OCI-M1 (cell line): ENCODE results near the gene MUC6.

Source experiments
- DNase-seq: peaks from one replicate; lab custom pipeline; 2025; lab: John Stamatoyannopoulos, UW

The MUC6 gene

DNA sequence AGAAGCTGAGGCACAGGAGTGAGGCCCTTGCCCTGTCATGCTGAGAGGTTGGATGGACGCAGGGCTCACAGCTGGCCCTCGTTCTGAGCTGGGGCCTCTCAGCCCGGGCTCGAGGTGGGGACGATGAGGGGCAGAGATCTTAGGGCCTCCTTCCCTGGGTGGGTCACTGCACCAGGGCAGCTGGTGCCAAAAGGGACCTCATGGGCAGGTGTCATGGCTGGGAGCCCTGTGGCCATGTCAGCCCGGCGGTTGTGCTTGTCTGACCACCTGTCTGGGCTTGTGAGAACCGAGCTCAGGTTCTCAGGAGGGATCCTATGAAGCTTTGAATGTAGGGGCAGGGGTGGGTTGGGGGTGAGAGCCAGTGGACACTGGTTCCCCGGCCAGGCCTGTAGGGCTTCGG is 1.8 kb upstream of the MUC6 start:
- no peak for DNase-seq

- no peak for DNase-seq
Measured at GRCh38 chr11:1037506-1038055, 1.1 kb upstream of the MUC6 start.

DNA sequence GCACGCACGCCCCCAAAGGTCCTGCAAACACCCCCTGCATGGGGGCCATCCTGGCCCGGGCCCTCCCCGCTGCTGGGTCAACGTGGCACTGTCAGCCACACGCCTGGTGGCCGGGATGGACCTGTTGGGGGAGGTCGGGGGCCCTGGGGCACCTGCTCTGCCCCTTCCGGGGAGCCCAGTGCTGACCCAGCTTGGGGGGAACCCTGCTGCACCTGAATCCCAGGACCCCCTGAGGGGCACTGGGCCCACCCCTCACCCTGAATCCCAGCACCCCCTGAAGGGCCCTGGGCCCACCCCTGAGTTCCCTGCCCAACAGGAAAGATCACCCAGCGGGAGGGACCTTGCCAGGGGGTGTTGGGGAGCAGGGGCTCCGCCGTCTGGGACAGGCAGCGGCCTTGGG is 413 bp upstream of the MUC6 start:
- no peak for DNase-seq

DNA sequence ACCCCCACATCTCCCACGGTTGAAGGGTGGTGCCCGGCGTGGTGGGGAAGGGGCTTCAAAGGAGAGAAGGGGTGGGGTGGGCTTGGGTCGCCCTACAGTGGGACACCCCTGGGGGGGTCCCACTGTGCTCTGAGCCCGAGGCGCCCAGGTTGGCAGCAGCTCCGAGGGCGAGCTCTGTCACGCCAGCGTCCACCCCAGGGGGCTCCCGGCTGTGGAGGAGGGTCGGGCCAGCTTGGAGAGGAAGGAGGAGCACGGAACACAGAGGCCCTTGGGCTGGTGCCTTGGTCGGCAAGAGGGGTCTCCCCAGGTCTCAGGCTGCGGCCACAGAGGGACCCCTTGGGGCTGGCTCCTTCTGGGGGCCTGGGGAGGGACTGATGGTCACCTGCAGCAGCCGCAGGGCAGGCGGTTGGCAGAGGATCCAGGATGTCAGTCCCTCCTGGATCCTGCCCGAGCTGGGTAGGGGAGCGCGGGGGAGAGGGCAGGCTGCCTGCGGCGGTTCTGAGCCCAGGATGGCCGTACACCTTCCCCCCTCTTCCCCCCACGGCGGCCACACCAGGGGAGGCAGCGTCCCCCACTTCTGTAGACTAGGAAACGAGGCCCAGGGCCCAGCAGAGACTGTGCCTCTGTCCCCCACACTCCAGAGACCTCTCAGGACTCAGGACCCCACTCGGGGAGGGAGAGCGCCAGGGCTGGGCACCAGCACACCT is 788 bp downstream of the MUC6 start:
- DNase-seq: no peak

DNA sequence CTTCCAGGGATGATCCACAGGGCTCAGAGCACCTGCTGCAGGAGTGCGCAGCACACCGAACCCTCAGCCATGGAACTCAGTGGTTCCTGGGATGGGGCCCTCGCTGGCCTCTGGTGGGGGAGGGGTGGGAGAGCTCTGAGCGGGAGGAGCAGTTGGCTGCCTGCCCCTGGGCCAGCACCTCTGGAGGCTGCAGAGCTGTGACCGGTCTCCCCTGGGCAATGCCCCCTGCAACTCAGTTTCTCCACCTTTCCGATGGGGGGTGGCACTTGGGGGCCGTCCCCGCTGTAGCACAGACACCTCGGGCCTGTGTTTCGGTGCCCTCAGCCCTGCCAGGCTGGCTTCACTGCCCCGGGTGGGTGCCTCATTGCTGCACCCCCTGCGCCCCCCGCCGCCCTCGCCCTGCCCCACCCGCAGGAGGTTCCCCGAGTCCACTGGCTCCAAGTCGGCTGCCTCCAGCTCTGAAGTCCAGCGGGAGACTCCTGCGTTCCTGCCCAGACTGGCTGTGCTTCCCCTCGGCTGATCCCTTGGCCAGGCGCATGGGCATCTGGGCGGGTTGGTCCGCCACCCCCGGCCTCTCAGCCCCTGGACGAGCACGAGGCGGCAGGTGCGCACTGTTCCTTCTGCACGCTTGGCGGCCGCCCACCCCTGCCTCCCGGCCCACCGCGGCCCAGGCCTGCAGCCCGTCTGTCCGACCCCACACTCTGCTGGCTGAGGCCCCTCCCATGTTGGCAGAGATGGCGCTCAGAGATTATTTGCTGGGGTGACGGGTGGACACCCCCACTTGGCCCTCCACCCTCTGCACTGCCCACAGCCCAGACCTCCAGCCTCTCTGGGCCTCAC is 1.8 kb downstream of the MUC6 start:
- DNase-seq: no peak

DNA sequence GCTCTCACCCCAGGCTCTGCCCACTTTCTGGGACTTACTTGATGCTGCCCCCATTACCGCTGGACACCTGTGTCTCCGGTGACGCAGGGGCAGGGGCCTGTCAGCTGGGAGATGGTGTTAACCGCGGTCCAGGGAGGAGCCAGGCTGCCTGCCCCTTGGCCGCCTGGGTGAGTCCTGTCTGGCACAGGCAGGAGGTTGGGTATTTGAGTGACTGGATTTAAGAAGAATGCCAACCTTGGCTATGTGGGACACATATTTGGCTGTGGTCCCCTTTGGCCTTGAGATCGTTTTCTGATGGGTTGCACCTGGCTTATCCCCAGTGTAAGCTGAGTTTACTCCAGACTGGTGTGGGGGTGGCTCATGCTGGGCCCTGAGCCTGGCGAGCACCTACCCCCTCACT is 2.5 kb downstream of the MUC6 start:
- no peak for DNase-seq

DNA sequence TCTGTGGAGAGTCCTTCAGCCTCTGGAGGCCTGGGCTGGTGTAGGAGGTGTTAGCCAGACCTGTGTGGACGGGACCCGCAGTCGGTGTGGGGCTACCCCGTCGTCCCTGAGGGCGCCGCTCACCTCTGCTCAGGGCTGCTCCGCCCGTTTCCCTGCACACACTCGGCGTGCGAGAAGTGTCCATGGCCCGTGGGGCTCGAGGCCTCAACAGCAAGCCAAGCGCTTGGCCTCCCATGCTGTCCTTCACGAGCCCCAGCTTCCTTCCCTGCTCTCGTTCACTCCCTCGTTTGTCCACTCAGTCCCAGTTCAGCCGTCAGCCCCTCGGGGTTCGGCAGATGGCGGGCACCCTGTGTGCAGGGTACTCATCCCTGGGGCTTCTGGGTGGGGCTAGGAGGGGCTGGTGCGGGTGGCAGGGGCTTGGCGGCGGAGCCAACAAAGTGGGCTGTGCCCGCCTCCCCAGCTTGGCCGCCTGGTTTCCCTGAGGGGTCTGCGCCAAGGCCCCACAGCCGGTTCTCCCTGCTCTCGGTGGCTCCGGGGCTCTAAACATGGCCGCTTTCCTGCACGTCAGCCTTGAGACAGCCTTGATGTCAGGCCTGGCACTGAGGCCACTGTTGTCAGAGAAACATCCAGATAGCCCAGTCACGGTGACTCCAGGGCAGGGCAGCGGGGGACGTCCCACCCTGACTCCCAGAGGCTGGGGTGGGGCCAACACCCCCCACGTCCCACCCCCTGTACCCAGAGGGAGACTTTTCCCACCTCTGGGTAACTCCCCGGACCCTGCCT is 3.3 kb downstream of the MUC6 start:
- no peak for DNase-seq

GRCh38 chr11:1032310-1032891 is 4.1 kb downstream of the MUC6 start:
- DNase-seq: no peak

DNA sequence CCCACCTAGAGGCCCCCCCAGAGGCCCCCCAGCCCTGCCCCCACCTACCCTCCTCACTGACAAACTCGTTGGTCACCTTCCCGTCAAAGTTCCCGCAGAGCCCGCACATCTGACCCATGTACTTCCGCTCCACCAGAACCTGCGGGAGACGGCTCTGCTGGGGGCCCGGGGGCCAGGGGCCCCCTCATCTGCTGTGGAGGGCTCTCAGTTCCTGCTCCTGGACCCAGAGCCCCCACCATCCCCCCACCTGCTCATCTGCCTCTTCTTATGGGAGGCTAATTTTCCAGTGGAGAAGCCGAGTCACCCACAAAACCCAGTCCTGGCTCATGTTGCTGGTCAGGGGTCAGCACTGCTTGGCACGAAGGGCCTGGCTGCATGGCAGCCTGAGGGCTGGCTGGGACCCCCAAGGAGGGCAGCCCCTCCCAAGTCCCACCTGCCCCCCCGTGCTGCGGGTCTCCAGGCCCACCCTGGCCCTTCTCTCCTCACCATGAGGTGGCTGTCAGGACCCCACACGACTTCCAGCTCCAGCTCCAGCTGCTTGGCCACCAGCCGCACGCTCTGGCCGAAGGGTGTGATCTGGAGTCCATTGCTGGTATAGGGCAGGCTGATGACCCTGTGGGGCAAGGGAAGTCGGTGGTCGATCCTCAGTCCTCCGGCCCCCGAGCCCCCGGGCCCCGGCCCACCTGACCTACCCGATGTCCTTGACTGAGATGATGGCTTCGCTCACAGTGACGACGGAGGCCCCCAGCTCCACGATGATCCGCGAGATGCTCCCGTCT is 5.2 kb downstream of the MUC6 start:
- no peak for DNase-seq

DNA sequence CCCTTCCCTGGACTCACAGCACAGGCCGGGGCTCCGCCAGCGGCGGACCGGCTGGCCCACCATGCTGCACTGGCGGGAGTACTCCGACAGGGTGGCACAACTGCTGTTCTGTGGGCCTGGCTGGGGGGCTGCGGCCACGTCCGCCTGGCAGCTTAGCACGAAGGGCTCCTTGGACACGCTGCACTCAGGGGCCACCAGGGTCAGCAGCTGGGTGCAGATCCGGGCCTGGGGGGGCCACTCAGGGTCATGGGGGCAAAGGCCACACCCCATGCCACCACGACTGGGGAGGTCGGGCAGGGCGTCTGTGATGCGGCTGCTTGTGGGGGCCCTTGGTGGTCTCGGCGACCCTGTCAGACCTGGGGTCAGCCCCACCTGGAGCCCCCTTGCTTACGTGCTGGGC is 6.0 kb downstream of the MUC6 start:
- DNase-seq: no peak

DNA sequence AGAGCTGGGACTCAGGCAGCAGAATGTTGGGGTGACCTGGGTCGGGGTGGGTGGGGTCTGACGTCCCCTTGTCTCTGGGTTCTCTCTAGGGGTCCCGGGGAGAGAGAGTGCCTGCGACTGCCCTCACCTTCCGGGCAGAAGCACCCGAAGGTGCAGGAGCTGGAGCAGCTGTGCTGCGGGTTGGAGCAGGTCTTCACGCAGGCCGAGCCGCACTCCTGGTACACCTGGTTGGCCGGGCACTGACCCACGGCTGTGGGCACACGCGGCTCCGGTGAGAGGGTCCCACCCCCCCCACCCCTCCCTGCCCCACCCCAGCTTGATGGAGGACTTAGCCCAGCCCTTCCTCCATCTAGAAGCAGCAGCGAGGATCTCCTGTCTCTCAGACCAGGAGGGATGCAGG is 6.4 kb downstream of the MUC6 start:
- no peak for DNase-seq

DNA sequence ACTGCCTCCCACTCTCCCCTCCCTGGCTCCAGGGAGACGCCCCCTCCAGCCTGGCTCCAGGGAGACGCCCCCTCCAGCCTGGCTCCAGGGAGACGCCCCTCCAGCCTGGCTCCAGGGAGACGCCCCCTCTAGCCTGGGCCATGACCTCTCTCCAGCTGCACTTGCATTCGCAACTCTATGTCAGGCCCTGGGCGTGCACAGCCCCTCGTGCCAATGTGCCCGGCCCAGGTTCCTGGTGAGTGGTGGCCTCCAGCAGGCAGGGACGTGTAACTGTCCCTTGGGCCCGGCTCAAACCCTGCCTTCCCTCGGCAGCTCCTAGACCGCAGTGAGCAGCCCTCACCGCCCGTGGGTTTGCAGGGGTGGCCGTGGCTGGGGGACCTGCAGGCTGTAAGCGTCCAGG is 6.9 kb downstream of the MUC6 start:
- DNase-seq: no peak

- no peak for DNase-seq
Measured at GRCh38 chr11:1029051-1029450, 7.5 kb downstream of the MUC6 start.

- no peak for DNase-seq
Measured at GRCh38 chr11:1028616-1029015, 7.9 kb downstream of the MUC6 start.

DNA sequence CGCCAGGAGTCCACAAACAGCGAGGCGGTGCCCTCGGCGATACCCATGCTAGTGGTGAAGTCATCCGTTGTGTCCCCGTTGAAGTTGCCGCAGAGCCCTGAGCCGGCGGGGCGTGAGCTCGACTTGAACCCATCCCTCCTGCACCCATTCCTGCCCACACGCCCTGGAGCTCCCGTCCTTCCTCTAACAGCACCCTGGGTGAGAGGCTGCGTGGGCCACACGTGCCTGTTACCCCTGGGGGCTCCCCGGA is 8.3 kb downstream of the MUC6 start:
- DNase-seq: no peak

- DNase-seq: no peak
Measured at GRCh38 chr11:1027483-1028290, 8.8 kb downstream of the MUC6 start.

- DNase-seq: no peak
Measured at GRCh38 chr11:1026641-1027482, 9.7 kb downstream of the MUC6 start.

GRCh38 chr11:1026163-1026450 is 10.4 kb downstream of the MUC6 start:
- no peak for DNase-seq

DNA sequence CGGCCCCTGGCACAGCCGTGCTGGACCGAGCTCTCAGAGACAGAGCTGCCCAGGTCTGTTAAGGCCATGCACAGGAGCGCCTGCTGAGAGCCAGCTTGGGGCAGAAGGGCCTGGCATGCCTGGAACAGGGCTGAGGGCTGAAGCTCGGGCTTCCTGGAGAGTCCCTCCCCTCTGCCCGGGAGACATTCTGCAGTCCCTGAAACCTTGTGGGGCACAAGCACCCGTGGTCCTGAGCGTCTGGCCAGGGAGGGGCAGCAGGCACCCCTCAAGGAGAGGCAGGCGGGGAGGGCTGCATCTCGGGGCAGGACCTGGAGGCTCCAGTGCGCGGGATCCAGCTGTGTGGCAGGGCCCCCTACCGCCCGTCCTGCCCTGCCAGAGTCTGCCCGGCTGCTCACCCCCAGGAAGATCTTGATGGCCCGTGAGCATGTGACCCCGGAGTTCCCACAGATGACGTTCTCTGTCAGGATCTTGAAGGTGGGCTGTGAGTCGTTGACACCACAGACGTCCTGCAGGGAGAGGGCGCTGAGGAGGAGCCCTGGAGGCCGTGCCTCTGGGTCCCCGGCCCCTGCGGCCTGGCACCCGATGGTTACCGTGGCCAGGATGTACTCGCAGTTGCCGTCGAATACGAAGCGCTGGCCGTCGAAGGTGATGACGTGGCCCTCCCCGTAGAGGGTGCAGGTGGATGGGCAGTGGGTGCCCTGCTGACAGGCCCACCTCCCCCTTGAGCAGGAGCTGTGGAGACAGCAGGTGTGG is 10.9 kb downstream of the MUC6 start:
- DNase-seq: no peak
